Measurements from ENCODE around the gene FGF5. TPM values are rescaled to one million over a fixed set of nuclear protein-coding genes. Genes with fewer than 3 reads are reported as not detected.
"Not testable (repeated sequence)": the region's sequence is repeated elsewhere in the genome, so short reads cannot be mapped to it uniquely, and the experiment has no call there.

Gene FGF5
- total RNA-seq, 4 donors from 2014 or later: not detected

DNA sequence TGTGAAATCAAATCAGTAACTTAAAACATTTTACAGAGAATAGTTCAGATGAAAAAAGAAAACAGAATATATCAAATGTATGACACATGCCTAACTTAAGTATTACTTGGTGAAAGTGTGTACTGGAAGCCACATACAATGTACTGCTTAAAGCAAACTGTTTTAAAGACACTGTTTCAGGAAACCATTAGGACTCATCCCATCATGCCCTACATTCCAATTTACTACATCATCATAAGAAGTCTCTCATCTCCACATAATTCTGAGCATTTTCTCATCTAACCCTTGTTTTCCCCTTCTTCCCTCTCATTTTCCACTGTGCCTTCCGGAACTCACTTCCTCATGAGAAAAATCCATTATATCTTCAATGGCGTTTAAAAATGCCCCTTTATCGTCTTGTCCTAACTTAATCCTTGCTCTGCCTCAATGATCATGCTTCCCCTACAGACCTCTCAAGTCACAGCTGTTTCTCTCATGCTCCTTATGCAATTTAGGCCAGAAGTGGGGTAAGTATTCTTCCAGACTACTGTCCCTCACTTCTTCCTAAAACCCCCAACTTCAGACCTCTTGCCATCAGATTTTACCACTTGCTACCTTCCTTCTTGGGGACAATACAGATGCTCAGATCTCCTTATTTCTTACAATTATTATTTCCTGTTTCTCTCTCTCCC is 26.8 kb upstream of the FGF5 start:
- ATAC-seq (no peak), DNase-seq (no peak)
- Histone ChIP-seq H3K9me3 (no peaks in the 10 kb centered on the region), H3K4me1 (no peaks in the 10 kb centered on the region), H3K27me3 (peaks cover 0 to 7% (median 2%) of the 10 kb centered on the region in 3 donors), H3K27ac (no peak overlapping the region), H3K4me3 (no peak overlapping the region), H3K36me3 (no peaks in the 10 kb centered on the region)
- intact Hi-C loops (cut with DNase I; ENCODE audit: low total_unique reads): no loop called here
- TF ChIP-seq POLR2A (IDR thresholded peaks at IDR 0.05) (no peak), CTCF (IDR thresholded peaks at IDR 0.05 in 4 of 5, conservative IDR thresholded peaks at IDR 0.05 in 1 of 5) (no peak)
- in situ Hi-C loops (cut with MboI; ENCODE audit: low sequenced_read_pairs in 4 of 4): no loop called here

GRCh38 chr4:80240976-80241375 is 25.5 kb upstream of the FGF5 start:
- in situ Hi-C loops (cut with MboI; ENCODE audit: low sequenced_read_pairs in 4 of 4) (no loop called here), intact Hi-C loops (cut with DNase I; ENCODE audit: low total_unique reads) (no loop called here)
- no peaks in the 10 kb centered on the region for H3K36me3 ChIP-seq
- DNase-seq: no peak
- no peak overlapping the region for H3K4me3 ChIP-seq
- ATAC-seq: no peak
- no peak overlapping the region for H3K27ac ChIP-seq
- H3K4me1 ChIP-seq: no peaks in the 10 kb centered on the region
- no peaks in the 10 kb centered on the region for H3K9me3 ChIP-seq
- TF ChIP-seq CTCF (IDR thresholded peaks at IDR 0.05 in 4 of 5, conservative IDR thresholded peaks at IDR 0.05 in 1 of 5): no peak
- TF ChIP-seq POLR2A (IDR thresholded peaks at IDR 0.05): no peak
- H3K27me3 ChIP-seq: peaks cover 0 to 5% (median 2%) of the 10 kb centered on the region in 3 donors

DNA sequence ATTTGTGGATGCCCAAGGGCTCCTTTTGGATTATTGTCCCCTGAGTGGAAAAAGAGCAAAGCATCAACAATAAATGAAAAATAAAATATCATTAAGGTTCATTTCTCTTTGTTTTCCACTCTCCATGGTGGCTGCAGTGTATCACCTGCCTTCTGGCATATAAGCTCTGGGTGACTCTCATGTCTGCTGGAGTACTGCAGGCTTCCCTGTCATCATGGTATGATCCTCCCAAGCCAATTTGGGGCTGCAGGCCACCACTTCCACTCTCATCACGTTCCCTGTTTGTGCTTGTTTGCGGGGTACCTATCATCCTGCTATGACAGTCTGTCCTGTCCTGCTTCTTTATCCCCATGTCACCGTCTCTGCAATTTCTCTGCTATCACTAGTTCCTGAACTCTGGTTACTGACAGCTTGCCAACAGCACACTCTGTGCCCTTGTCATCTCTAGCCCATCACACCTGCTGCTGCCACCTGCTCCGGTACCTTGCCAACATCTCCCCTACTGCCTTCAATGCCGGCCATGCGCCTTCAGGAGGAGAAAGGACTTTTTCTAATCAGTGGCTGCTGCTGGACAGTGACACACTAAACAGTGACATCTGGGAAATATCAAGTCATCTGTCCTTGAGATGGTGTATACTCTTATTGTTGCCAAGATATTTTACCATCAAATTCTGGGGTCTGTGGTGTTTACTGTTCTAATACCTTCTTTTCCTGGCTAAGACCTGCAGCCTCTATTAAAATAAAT is 23.0 kb upstream of the FGF5 start:
- no peaks in the 10 kb centered on the region for H3K36me3 ChIP-seq
- TF ChIP-seq POLR2A (IDR thresholded peaks at IDR 0.05): no peak
- H3K4me1 ChIP-seq: no peaks in the 10 kb centered on the region
- H3K27ac ChIP-seq: no peak overlapping the region
- in situ Hi-C loops (cut with MboI; ENCODE audit: low sequenced_read_pairs in 4 of 4) (no loop called here), intact Hi-C loops (cut with DNase I; ENCODE audit: low total_unique reads) (no loop called here)
- no peaks in the 10 kb centered on the region for H3K9me3 ChIP-seq
- no peak overlapping the region for H3K4me3 ChIP-seq
- DNase-seq: no peak
- peaks cover 0 to 2% (median 2%) of the 10 kb centered on the region in 3 donors for H3K27me3 ChIP-seq
- ATAC-seq: no peak

DNA sequence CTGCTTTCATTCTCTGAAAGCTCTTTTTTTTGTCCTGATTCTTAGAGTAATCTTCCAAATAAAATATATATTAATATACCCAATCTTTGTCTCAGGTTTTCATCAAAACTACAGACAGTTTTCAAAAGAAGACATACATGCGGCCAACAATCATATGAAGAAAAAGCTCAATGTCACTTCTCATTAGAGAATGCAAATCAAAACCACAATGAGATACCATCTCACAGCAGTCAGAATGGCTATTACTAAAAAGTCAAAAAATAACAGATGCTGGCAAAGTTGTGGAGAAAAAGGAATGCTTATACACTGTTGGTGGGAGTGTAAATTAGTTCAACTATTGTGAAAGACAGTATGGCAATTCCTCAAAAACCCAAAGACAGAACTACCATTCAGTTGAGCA is 19.0 kb upstream of the FGF5 start:
- H3K27me3 ChIP-seq; H3K4me1 ChIP-seq; H3K36me3 ChIP-seq; ATAC-seq; in situ Hi-C loops (cut with MboI; ENCODE audit: low sequenced_read_pairs in 4 of 4); DNase-seq; H3K4me3 ChIP-seq; H3K27ac ChIP-seq; intact Hi-C loops (cut with DNase I; ENCODE audit: low total_unique reads); H3K9me3 ChIP-seq: not testable (repeated sequence)

DNA sequence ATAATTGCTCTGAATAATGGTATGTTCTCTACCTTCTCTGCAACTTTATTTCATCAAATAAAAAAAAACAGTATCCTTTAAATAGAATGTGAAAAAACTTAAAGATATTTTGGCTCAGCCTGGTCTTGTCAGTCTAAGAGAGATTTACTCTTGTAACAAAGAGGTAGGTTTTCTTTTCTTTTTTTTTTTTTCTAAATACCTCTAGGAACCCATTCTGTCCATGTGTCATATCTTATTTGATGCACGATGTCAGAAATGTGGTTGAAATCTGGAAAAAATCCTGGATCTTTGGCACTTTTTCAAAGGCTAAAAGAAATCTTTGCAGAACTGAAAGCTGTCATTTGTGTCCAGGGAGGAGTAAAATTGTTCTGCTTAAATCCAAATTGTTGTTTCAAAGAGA is 17.3 kb upstream of the FGF5 start:
- DNase-seq (no peak), ATAC-seq (no peak)
- Histone ChIP-seq H3K9me3 (no peaks in the 10 kb centered on the region), H3K36me3 (no peaks in the 10 kb centered on the region), H3K27me3 (no peaks in the 10 kb centered on the region), H3K4me1 (no peaks in the 10 kb centered on the region), H3K27ac (no peak overlapping the region), H3K4me3 (no peak overlapping the region)
- in situ Hi-C loops (cut with MboI; ENCODE audit: low sequenced_read_pairs in 4 of 4) (no loop called here), intact Hi-C loops (cut with DNase I; ENCODE audit: low total_unique reads) (no loop called here)
- no peak for TF ChIP-seq POLR2A (IDR thresholded peaks at IDR 0.05)
- no peak for TF ChIP-seq CTCF (IDR thresholded peaks at IDR 0.05 in 4 of 5, conservative IDR thresholded peaks at IDR 0.05 in 1 of 5)

Data from gastrocnemius medialis (tissue), 4 donors.